ENCODE data around the gene RDH12. TPM values are rescaled to one million over a fixed set of nuclear protein-coding genes. Genes with fewer than 3 reads are reported as not detected.

The RDH12 gene
- total RNA-seq, 1 experiment from 2014 or later = not detected

- intact Hi-C loops (cut with micrococcal nuclease; ENCODE audit: unreplicated experiment) = loop anchor here (5.0 to 10.0 kb wide), 2 partner anchors 50 to 82 kb away; partner anchors contain the start of gene ARG2
- H3K9me3 ChIP-seq (ENCODE audit: control insufficient read depth, insufficient read depth, low read depth, low read length) = no peaks in the 10 kb centered on the region
- no TSS peak for BruUV-seq (replicated peaks)
- no peak overlapping the region for H3K4me3 ChIP-seq (ENCODE audit: low read depth in 2 of 2, low read length in 2 of 2)
- peak; percentile 59 for TF ChIP-seq CTCF (IDR thresholded peaks at IDR 0.05)
- TF ChIP-seq SIN3A (IDR thresholded peaks at IDR 0.05; ENCODE audit: borderline replicate concordance, insufficient read depth, low read depth, low read length) = no peak
- TF ChIP-seq POLR2AphosphoS5 (IDR thresholded peaks at IDR 0.05; ENCODE audit: low read depth, low read length) = no peak
- no peak for TF ChIP-seq TCF7L2 (IDR thresholded peaks at IDR 0.05; ENCODE audit: low read depth, low read length)
- DNase-seq (ENCODE audit: low read depth, low spot score) = peak; percentile 28
- H3K27me3 ChIP-seq (ENCODE audit: control insufficient read depth, insufficient read depth, low read length) = no peaks in the 10 kb centered on the region
- H3K27ac ChIP-seq (ENCODE audit: low read length) = no peak overlapping the region
- ChIA-PET POLR2A (interaction anchor here (0.6 kb wide), 1 partner anchor 80 kb away, joined by 7 read pairs; no protein-coding TSS in a partner anchor), CTCF (interaction anchor here (0.6 to 0.9 kb wide), 5 partner anchors 48 to 239 kb away, joined by 3 to 6 read pairs (median 4); partner anchors contain the start of gene ARG2)
- in situ Hi-C loops (cut with HindIII; ENCODE audit: low pct_unique_long_range_greater_than_20kb, low sequenced_read_pairs) = no loop called here
- no peaks in the 10 kb centered on the region for H3K36me3 ChIP-seq (ENCODE audit: control insufficient read depth, insufficient read depth, low read length)
- ATAC-seq = peak; percentile 78
- H3K4me1 ChIP-seq (ENCODE audit: control insufficient read depth, insufficient read depth, low read length) = no peaks in the 10 kb centered on the region; the same call in 1 of the 2 replicates
Observed at GRCh38 chr14:67666750-67667449, 34.8 kb upstream of the RDH12 start.

GRCh38 chr14:67668559-67668958 lies 33.1 kb upstream of the RDH12 start:
- Histone ChIP-seq H3K27me3 (ENCODE audit: control insufficient read depth, insufficient read depth, low read length) (no peaks in the 10 kb centered on the region), H3K27ac (ENCODE audit: low read length) (no peak overlapping the region), H3K9me3 (ENCODE audit: control insufficient read depth, insufficient read depth, low read depth, low read length) (no peaks in the 10 kb centered on the region), H3K4me3 (ENCODE audit: low read depth in 2 of 2, low read length in 2 of 2) (no peak overlapping the region), H3K4me1 (ENCODE audit: control insufficient read depth, insufficient read depth, low read length) (peaks cover 7% of the 10 kb centered on the region), H3K36me3 (ENCODE audit: control insufficient read depth, insufficient read depth, low read length) (no peaks in the 10 kb centered on the region)
- intact Hi-C loops (cut with micrococcal nuclease; ENCODE audit: unreplicated experiment) = loop anchor here (5.0 to 10.0 kb wide), 2 partner anchors 51 to 84 kb away; partner anchors contain the start of gene ARG2
- CTCF ChIA-PET = no interaction called here
- BruUV-seq (replicated peaks) = no TSS peak
- ATAC-seq (no peak), DNase-seq (ENCODE audit: low read depth, low spot score) (no peak)
- in situ Hi-C loops (cut with HindIII; ENCODE audit: low pct_unique_long_range_greater_than_20kb, low sequenced_read_pairs) = no loop called here
- POLR2A ChIA-PET = interaction anchor here (0.5 to 0.6 kb wide), 2 partner anchors 77 to 263 kb away, joined by 3 to 9 read pairs; no protein-coding TSS in a partner anchor
- TF ChIP-seq SIN3A (IDR thresholded peaks at IDR 0.05; ENCODE audit: borderline replicate concordance, insufficient read depth, low read depth, low read length) (no peak), POLR2AphosphoS5 (IDR thresholded peaks at IDR 0.05; ENCODE audit: low read depth, low read length) (no peak), CTCF (IDR thresholded peaks at IDR 0.05) (no peak), REST (IDR thresholded peaks at IDR 0.05; ENCODE audit: insufficient read depth in 1 of 2, low read depth in 2 of 2, low read length in 1 of 2) (no peak), TCF7L2 (IDR thresholded peaks at IDR 0.05; ENCODE audit: low read depth, low read length) (no peak)
